Measurements from ENCODE around the gene MRPL27.
"Not testable (repeated sequence)": the region's sequence is repeated elsewhere in the genome, so short reads cannot be mapped to it uniquely, and the experiment has no call there.

MRPL27 gene

GRCh38 chr17:50407921-50408320 lies 34.9 kb upstream of the MRPL27 start:
- Histone ChIP-seq H3K4me3 (replicated peaks; ENCODE audit: insufficient read depth, low read length) (no peak overlapping the region), H3K27ac (replicated peaks) (no peak overlapping the region), H3K27me3 (ENCODE audit: insufficient read depth, poor library complexity, severe bottlenecking) (no peaks in the 10 kb centered on the region)
- TF ChIP-seq REST (IDR thresholded peaks at IDR 0.05; ENCODE audit: insufficient replicate concordance, low read depth): no peak
- no peak for TF ChIP-seq GABPA (IDR thresholded peaks at IDR 0.05; ENCODE audit: low read depth)
- no peak for TF ChIP-seq CTCF (IDR thresholded peaks at IDR 0.05; ENCODE audit: insufficient read depth, low read length)
- TF ChIP-seq SPI1 (IDR thresholded peaks at IDR 0.05; ENCODE audit: borderline replicate concordance, low read depth): no peak
- no peak for TF ChIP-seq POLR2AphosphoS5 (IDR thresholded peaks at IDR 0.05; ENCODE audit: low read depth)
- no peak for DNase-seq (ENCODE audit: low read depth in 1 of 2, low spot score in 1 of 2)

GRCh38 chr17:50406578-50406977 lies 33.6 kb upstream of the MRPL27 start:
- Histone ChIP-seq H3K27ac (replicated peaks) (no peak overlapping the region), H3K27me3 (ENCODE audit: insufficient read depth, poor library complexity, severe bottlenecking) (no peaks in the 10 kb centered on the region), H3K4me3 (replicated peaks; ENCODE audit: insufficient read depth, low read length) (no peak overlapping the region)
- TF ChIP-seq CTCF (IDR thresholded peaks at IDR 0.05; ENCODE audit: insufficient read depth, low read length): no peak
- TF ChIP-seq POLR2AphosphoS5 (IDR thresholded peaks at IDR 0.05; ENCODE audit: low read depth): no peak
- TF ChIP-seq SPI1 (IDR thresholded peaks at IDR 0.05; ENCODE audit: borderline replicate concordance, low read depth): no peak
- no peak for TF ChIP-seq REST (IDR thresholded peaks at IDR 0.05; ENCODE audit: insufficient replicate concordance, low read depth)
- no peak for TF ChIP-seq GABPA (IDR thresholded peaks at IDR 0.05; ENCODE audit: low read depth)
- no peak for DNase-seq (ENCODE audit: low read depth in 1 of 2, low spot score in 1 of 2)

- not testable (repeated sequence) for H3K4me3 ChIP-seq (replicated peaks; ENCODE audit: insufficient read depth, low read length); H3K27ac ChIP-seq (replicated peaks); DNase-seq (ENCODE audit: low read depth in 1 of 2, low spot score in 1 of 2); H3K27me3 ChIP-seq (ENCODE audit: insufficient read depth, poor library complexity, severe bottlenecking)
Observed at GRCh38 chr17:50405351-50405750, 32.4 kb upstream of the MRPL27 start.

GRCh38 chr17:50399591-50399990 lies 26.6 kb upstream of the MRPL27 start:
- DNase-seq (ENCODE audit: low read depth in 1 of 2, low spot score in 1 of 2); H3K4me3 ChIP-seq (replicated peaks; ENCODE audit: insufficient read depth, low read length); H3K27me3 ChIP-seq (ENCODE audit: insufficient read depth, poor library complexity, severe bottlenecking); H3K27ac ChIP-seq (replicated peaks): not testable (repeated sequence)

- not testable (repeated sequence) for DNase-seq (ENCODE audit: low read depth in 1 of 2, low spot score in 1 of 2); H3K27ac ChIP-seq (replicated peaks); H3K27me3 ChIP-seq (ENCODE audit: insufficient read depth, poor library complexity, severe bottlenecking); H3K4me3 ChIP-seq (replicated peaks; ENCODE audit: insufficient read depth, low read length)
Observed at GRCh38 chr17:50398672-50399071, 25.7 kb upstream of the MRPL27 start.
